Adrenal gland (tissue), 5 donors: ENCODE measurements around the gene PRRT2.
A peak's percentile ranks its signal among the peaks of the same experiment; 100 is the strongest.

Experiments
- CTCF ChIP-seq, 6 experiments: fragments of 450-650 bp in 4 of 6; fragments of 200-600 bp in 2 of 6; sonication (generic) in 1 of 6; IDR thresholded peaks; 1 replicate in 5 of 6; 2 replicates in 1 of 6; pipeline versions ENCODE4 v1.5.1 to v1.8.0; 2016 to 2021; ENCODE audit warnings: antibody characterized with exemption in 6 of 6, mild to moderate bottlenecking in 2 of 6, moderate library complexity in 1 of 6
- POLR2A ChIP-seq, 2 donors: fragments of 450-650 bp; IDR thresholded peaks; one replicate each; pipeline ENCODE4 v1.6.1; 2017; ENCODE audit warnings: antibody characterized with exemption in 2 of 2, mild to moderate bottlenecking in 2 of 2, moderate library complexity in 1 of 2
- donor health status: DM: no; HTN: no; CAD: no.

GRCh38 chr16:29844575-29845331, 32.8 kb downstream of the PRRT2 start:
- TF ChIP-seq POLR2A (IDR thresholded peaks at IDR 0.05) (peak in 1 of 2 donors; percentile 37), CTCF (IDR thresholded peaks at IDR 0.05) (no peak)
